Heart left ventricle (tissue), 16 donors: ENCODE measurements around the gene CSH2. TPM values are rescaled to one million over a fixed set of nuclear protein-coding genes. Genes with fewer than 3 reads are reported as not detected.

ENCODE experiments used
- ATAC-seq, 4 donors: fragments of 200-7000 bp; cut with Tn5 transposase; one replicate each; pipeline ENCODE4 v1.9.1; 2020 to 2022; ENCODE audit warnings: moderate library complexity in 4 of 4, mild to moderate bottlenecking in 3 of 4, moderate number of reproducible peaks in 1 of 4
- DNase-seq, 5 donors: peaks; one replicate each; pipeline ENCODE4 v3.0.0-alpha.2; 2020
- H3K27ac ChIP-seq, 12 donors: fragments of 200-600 bp; sonication (generic) in 4 of 12; one replicate each; pipeline versions ENCODE4 v1.5.0 to v1.8.0; 2016 to 2022; ENCODE audit warnings: mild to moderate bottlenecking in 2 of 12
- H3K27me3 ChIP-seq, 9 donors: fragments of 200-600 bp; sonication (generic) in 2 of 9; one replicate each; pipeline versions ENCODE4 v1.5.1 to v1.8.0; 2016 to 2022; ENCODE audit warnings: mild to moderate bottlenecking in 3 of 9
- H3K36me3 ChIP-seq, 9 donors: fragments of 200-600 bp; sonication (generic) in 2 of 9; one replicate each; pipeline versions ENCODE4 v1.5.0 to v1.8.0; 2018 to 2022; ENCODE audit warnings: mild to moderate bottlenecking in 2 of 9
- H3K4me1 ChIP-seq, 12 donors: fragments of 200-600 bp; sonication (generic) in 4 of 12; one replicate each; pipeline versions ENCODE4 v1.5.0 to v1.8.0; 2016 to 2022; ENCODE audit warnings: mild to moderate bottlenecking in 3 of 12
- H3K4me3 ChIP-seq, 12 donors: fragments of 200-600 bp; sonication (generic) in 4 of 12; one replicate each; pipeline versions ENCODE4 v1.5.0 to v1.8.0; 2017 to 2022; ENCODE audit warnings: mild to moderate bottlenecking in 9 of 12, moderate library complexity in 4 of 12
- H3K9me3 ChIP-seq, 12 donors: fragments of 200-600 bp; sonication (generic) in 4 of 12; one replicate each; pipeline versions ENCODE4 v1.5.0 to v1.8.0; 2016 to 2022; ENCODE audit warnings: mild to moderate bottlenecking in 1 of 12
- POLR2A ChIP-seq, 2 donors: fragments of 450-650 bp; IDR thresholded peaks; one replicate each; pipeline ENCODE4 v1.6.1; 2017; ENCODE audit warnings: antibody characterized with exemption in 2 of 2, mild to moderate bottlenecking in 2 of 2, moderate library complexity in 2 of 2
- WGBS, 4 donors: extraction: QIAGEN DNeasy Blood & Tissue Kit in 2 of 4; methylation state at CpG; one replicate each; pipeline versions ENCODE4 v1.1.5 to v1.1.7; 2013 to 2018; 5-methylcytosine and 5-hydroxymethylcytosine counted together
- intact Hi-C, 10 donors: fragments of 100-400 bp; cut with DNase I; formaldehyde crosslinking; loops; one replicate each; pipeline versions ENCODE4 v1.11.1 to v1.14.2; 2022
- polyA plus RNA-seq, 2 donors: library from polyadenylated mRNA; stranded (reverse); fragments of 200-250 nt; gene quantifications; one replicate each; pipeline ENCODE4 v1.2.3, GENCODE V29; 2013
- total RNA-seq, 9 donors: library from RNA; depleted of rRNA in 2 of 9; stranded (reverse); fragments of >200 nt in 2 of 9; fragmentation: NEBNext Ultra II Directional in 3 of 9; extraction: Animal tissue kit (Norgen Biotek cat#: 25700) in 3 of 9; gene quantifications; one replicate each; pipeline versions ENCODE4 v1.1.0 to v1.2.4, GENCODE V29; 2016 to 2023
- TF ChIP-seq, protein P1 (sequence below), 12 donors: fragments of 200-600 bp; sonication (generic) in 4 of 12; IDR thresholded peaks; one replicate each; pipeline versions ENCODE4 v1.5.0 to v1.8.0; 2018 to 2022; ENCODE audit warnings: antibody characterized with exemption in 12 of 12, mild to moderate bottlenecking in 5 of 12
- donor health status: ischemic (EF 13 %, LVEDD 7.1; RV severe dilation, severe dysfunction).
- donor health status: healthy with polysubstance abuse.
- donor health status: DM: no; HTN: yes; CAD: no.
- donor health status: DM: no; HTN: no; CAD: no.
- donor health status: ischemic (EF 25% LVEDD 6.9; RV normal size, moderate dysfunction).
- donor health status: ischemic (EF 25% LVEDD 5.7; RV mildly dilated, moderate dysfunction).
- donor health status: healthy.
- donor health status: DM: yes; HTN: yes; CAD: no.
- donor health status: ischemic (EF 35%, LVEDD 5.7; RV mildly dilated, moderate dysfunction).
- donor health status: nonischemic (EF 11% LVEDD 7.7; RV severe dilation, severe dysfunction).
- donor health status: DM: yes; HTN: yes; CAD: no.
- donor health status: PGD.
- donor health status: ischemic (EF 29% LVEDD 5.4; RV normal size, mild dysfunction).
- donor health status: nonischemic (EF 23%, LVEDD 6.1; RV moderate dilation, normal function).

CSH2 gene
- total and polyA plus RNA-seq, 11 donors: not detected

DNA sequence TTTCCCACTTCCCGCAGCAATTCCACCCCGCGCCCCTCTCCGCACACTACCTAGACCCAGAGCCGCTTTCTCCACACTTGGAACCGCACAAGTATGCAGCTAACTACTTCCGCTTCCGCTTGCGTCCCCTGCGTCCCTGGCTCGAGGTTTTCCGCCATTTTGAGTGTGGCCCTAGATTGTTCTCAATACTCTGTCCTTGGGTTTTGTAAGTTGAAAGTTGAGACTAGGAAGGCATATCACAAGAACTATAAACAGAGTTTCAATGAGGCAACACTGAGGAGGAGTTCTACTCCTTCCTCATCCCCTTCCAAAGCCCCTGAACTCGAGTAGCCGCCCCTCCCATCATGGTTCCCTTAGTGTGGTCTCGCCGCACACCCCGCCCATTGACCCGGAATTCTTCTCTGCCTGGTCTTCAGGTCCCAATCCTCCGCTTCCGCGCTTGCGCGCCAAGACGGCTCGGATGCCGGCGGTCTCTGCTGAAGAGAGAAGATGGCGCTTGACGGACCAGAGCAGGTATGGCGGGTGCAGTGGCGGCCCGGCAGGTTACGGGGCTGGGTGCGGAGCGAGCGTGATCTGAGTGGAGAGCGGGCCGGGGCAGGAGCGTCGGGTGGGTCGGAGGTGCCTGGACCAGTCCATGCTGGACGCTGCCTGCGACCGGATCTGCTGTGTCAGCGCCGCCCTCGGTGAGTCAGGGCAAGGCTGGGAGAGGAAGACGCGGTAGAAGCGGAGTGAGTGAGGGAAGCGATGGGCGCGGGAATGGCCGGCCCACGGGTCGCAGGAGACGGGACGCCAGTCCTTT is 46.3 kb downstream of the CSH2 start, which contains the start of the genes FTSJ3 and PSMC5:
Gene FTSJ3 (minus strand): TSS at position 662 of the 799 bp plus-strand sequence. CDS start 761 bp downstream, outside the sequence.
Gene PSMC5 (plus strand): TSS at position 430 of the 799 bp plus-strand sequence. CDS start 60 bp downstream, at position 490.
- H3K27ac ChIP-seq: peak within 1 kb of the TSS; percentile 90 to 98 (median 96)
- intact Hi-C loops: loop anchor here in 6 of 10 donors (1.0 to 10.0 kb wide), 5 partner anchors 15 to 678 kb away; partner anchors contain the start of genes CCDC47 (in 3 of the 6), DDX42 (in 3 of the 6), SMARCD2 (in 3 of the 6) and CEP95 (in 1 of the 6)
- H3K27me3 ChIP-seq: no peaks in the 10 kb centered on the region
- DNase-seq (peak; percentile 96 to 98 (median 97)), ATAC-seq (peak; percentile 93 to 97 (median 94))
- H3K4me1 ChIP-seq: peaks cover 2 to 39% (median 25%) of the 10 kb centered on the region in 12 donors
- WGBS, 4 donors: 1% methylated on average over 57 to 58 of the region's 58 CpGs
- peak within 1 kb of the TSS; percentile 63 to 96 (median 86) for H3K4me3 ChIP-seq
- H3K9me3 ChIP-seq: no peaks in the 10 kb centered on the region
- peak in 1 of 2 donors; percentile 85 for TF ChIP-seq POLR2A (IDR thresholded peaks at IDR 0.05)
- TF ChIP-seq, protein P1, sequence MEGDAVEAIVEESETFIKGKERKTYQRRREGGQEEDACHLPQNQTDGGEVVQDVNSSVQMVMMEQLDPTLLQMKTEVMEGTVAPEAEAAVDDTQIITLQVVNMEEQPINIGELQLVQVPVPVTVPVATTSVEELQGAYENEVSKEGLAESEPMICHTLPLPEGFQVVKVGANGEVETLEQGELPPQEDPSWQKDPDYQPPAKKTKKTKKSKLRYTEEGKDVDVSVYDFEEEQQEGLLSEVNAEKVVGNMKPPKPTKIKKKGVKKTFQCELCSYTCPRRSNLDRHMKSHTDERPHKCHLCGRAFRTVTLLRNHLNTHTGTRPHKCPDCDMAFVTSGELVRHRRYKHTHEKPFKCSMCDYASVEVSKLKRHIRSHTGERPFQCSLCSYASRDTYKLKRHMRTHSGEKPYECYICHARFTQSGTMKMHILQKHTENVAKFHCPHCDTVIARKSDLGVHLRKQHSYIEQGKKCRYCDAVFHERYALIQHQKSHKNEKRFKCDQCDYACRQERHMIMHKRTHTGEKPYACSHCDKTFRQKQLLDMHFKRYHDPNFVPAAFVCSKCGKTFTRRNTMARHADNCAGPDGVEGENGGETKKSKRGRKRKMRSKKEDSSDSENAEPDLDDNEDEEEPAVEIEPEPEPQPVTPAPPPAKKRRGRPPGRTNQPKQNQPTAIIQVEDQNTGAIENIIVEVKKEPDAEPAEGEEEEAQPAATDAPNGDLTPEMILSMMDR (IDR thresholded peaks at IDR 0.05): peak in 10 of 12 donors; percentile 5 to 68 (median 44)
- peaks cover 0 to 76% (median 68%) of the 10 kb centered on the region in 9 donors for H3K36me3 ChIP-seq

DNA sequence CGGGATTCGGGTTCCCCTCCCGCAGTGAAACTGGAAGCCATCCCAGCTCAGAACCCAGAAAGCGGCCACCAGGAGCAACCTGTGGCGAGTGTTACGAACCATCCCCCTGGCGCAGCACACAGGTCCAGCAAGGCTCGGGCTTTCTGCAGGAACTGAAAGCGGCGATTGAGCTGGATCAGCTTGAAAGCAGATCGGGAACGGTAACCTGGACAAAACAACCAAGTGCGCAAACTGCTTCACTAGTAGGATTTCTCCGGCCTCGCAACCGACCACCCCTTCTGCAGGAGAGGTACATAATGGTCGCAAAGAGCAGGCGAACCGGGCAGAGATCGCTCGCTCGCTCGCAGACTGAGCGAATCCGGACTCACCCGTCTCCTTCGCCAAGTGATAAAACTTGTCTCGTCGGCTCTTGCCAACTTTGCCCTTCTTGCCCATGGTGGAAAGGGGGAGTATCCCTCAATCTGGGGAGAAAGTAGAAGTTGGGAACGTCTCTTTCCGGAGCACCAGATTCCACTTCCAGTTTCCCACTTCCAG is 46.9 kb downstream of the CSH2 start:
- intact Hi-C loops: loop anchor here in 6 of 10 donors (1.0 to 10.0 kb wide), 5 partner anchors 16 to 678 kb away; partner anchors contain the start of genes CCDC47 (in 3 of the 6), DDX42 (in 3 of the 6), SMARCD2 (in 3 of the 6) and CEP95 (in 1 of the 6)
- Histone ChIP-seq H3K27ac (peak overlapping the region; percentile 90 to 98 (median 96)), H3K4me1 (peaks cover 2 to 36% (median 25%) of the 10 kb centered on the region in 12 donors), H3K9me3 (no peaks in the 10 kb centered on the region), H3K4me3 (peak overlapping the region; percentile 63 to 96 (median 86)), H3K27me3 (no peaks in the 10 kb centered on the region), H3K36me3 (peaks cover 0 to 76% (median 68%) of the 10 kb centered on the region in 9 donors)
- TF ChIP-seq POLR2A (IDR thresholded peaks at IDR 0.05): no peak
- TF ChIP-seq, protein P1 (IDR thresholded peaks at IDR 0.05): no peak
- WGBS, 4 donors: 0 to 1% (median 0%) methylated on average over 28 to 31 of the region's 31 CpGs
- ATAC-seq: peak; percentile 2 to 11 (median 4)
- DNase-seq: peak in 1 of 5 donors; percentile 12

DNA sequence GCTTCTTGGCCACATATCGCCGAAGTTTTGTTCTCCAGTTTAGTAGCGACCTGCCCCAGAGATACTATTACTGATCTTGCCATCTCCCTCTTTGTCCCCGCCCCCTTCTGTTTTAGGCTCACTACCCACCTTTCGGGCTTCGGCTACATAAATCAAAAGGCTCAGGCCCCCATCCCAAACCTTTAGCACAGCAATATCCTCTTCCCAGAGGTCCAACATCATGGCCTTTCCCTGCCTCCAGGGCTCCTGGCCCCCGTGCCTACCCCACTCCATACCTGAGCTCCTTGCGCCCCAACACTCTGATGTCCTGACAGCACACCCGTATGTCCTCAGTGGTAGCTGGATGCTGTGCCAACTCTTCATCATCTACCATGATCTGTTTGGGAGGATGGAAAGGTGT is 49.1 kb downstream of the CSH2 start:
- Histone ChIP-seq H3K36me3 (peaks cover 0 to 75% (median 68%) of the 10 kb centered on the region in 9 donors), H3K4me1 (peaks cover 2 to 41% (median 26%) of the 10 kb centered on the region in 12 donors), H3K27ac (no peak overlapping the region), H3K4me3 (no peak overlapping the region), H3K9me3 (no peaks in the 10 kb centered on the region), H3K27me3 (no peaks in the 10 kb centered on the region)
- intact Hi-C loops: loop anchor here in 4 of 10 donors (5.0 to 10.0 kb wide), 3 partner anchors 47 to 680 kb away; partner anchors contain the start of genes CCDC47 (in 2 of the 4), DDX42 (in 2 of the 4), CEP95 (in 1 of the 4) and DDX5 (in 1 of the 4)
- no peak for DNase-seq
- WGBS, 4 donors: 93 to 95% (median 95%) methylated on average over 9 of the region's 9 CpGs
- no peak for ATAC-seq
- TF ChIP-seq, protein P1 (IDR thresholded peaks at IDR 0.05): no peak
- no peak for TF ChIP-seq POLR2A (IDR thresholded peaks at IDR 0.05)
